Activated CD8-positive, alpha-beta memory T cell treated with anti-CD3 and anti-CD28 coated beads, Interleukin-2, amount 10 ng/mL, durations not matched to agents 7 days and 5 days (primary cell): ENCODE results near the gene TMEM114. TPM values are rescaled to one million over a fixed set of nuclear protein-coding genes. Genes with fewer than 3 reads are reported as not detected.
A peak's percentile ranks its signal among the peaks of the same experiment; 100 is the strongest.

ENCODE experiments used
- ATAC-seq: fragments of 150-1000 bp; cut with Tn5 transposase; one replicate; pipeline ENCODE4 v1.10.0; 2021; ENCODE audit warnings: moderate library complexity
- CTCF ChIA-PET: fragments of 350-600 bp; sonication (Branson Sonifier 250); formaldehyde crosslinking; loops from one replicate; lab custom pipeline; 2021; ENCODE audit warnings: antibody characterized with exemption; lab: Charles Lee
- DNase-seq: peaks from one replicate; pipeline ENCODE4 v3.0.0-alpha.2; 2020
- H3K27ac Mint-ChIP-seq: one replicate; pipeline ENCODE4 v1.8.0; 2021; ENCODE audit warnings: mild to moderate bottlenecking, mixed read lengths
- H3K27me3 Mint-ChIP-seq: one replicate; pipeline ENCODE4 v1.8.0; 2021; ENCODE audit warnings: mixed read lengths
- H3K36me3 Mint-ChIP-seq: one replicate; pipeline ENCODE4 v1.8.0; 2021; ENCODE audit warnings: mild to moderate bottlenecking, mixed read lengths
- H3K4me1 Mint-ChIP-seq: one replicate; pipeline ENCODE4 v1.8.0; 2021; ENCODE audit warnings: mixed read lengths
- H3K4me3 Mint-ChIP-seq: one replicate; pipeline ENCODE4 v1.8.0; 2021; ENCODE audit warnings: mild to moderate bottlenecking, moderate library complexity, mixed read lengths
- H3K9me3 Mint-ChIP-seq: one replicate; pipeline ENCODE4 v1.8.0; 2022; ENCODE audit warnings: low read depth, mixed read lengths
- total RNA-seq, 2 experiments: library from RNA; stranded (reverse); gene quantifications; one replicate each; pipeline ENCODE4 v1.2.3, GENCODE V29; 2021

The TMEM114 gene
- total RNA-seq, 2 experiments from 2014 or later: not detected

DNA sequence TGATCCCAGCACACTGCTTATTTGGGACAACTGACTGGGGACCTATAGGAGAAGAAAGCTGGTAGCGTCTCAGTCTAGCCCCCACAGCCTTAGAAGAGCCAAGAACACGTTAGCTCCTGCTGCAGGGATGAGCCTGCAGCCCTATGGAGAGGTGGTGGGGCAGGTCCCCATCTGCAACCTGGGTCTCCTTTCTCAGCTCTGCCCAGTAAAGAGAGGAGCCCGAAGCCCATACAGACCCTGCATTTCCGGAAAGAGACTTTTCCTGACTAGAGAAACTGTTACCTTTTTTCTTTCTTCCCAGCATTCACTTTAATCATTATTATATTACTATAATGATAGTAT lies 32.0 kb upstream of the TMEM114 start:
- CTCF ChIA-PET: interaction anchor here (0.8 to 1.1 kb wide), 3 partner anchors 53 to 517 kb away, joined by 3 to 4 read pairs (median 3); no protein-coding TSS in a partner anchor
- peak overlapping the region; percentile 97 for H3K4me3 Mint-ChIP-seq
- ATAC-seq: peak; percentile 2
- H3K27ac Mint-ChIP-seq: peak overlapping the region; percentile 91
- no peak for DNase-seq
- no peaks in the 10 kb centered on the region for H3K9me3 Mint-ChIP-seq
- H3K36me3 Mint-ChIP-seq: peaks cover 11% of the 10 kb centered on the region
- peaks cover 11% of the 10 kb centered on the region for H3K27me3 Mint-ChIP-seq
- peaks cover 25% of the 10 kb centered on the region for H3K4me1 Mint-ChIP-seq

DNA sequence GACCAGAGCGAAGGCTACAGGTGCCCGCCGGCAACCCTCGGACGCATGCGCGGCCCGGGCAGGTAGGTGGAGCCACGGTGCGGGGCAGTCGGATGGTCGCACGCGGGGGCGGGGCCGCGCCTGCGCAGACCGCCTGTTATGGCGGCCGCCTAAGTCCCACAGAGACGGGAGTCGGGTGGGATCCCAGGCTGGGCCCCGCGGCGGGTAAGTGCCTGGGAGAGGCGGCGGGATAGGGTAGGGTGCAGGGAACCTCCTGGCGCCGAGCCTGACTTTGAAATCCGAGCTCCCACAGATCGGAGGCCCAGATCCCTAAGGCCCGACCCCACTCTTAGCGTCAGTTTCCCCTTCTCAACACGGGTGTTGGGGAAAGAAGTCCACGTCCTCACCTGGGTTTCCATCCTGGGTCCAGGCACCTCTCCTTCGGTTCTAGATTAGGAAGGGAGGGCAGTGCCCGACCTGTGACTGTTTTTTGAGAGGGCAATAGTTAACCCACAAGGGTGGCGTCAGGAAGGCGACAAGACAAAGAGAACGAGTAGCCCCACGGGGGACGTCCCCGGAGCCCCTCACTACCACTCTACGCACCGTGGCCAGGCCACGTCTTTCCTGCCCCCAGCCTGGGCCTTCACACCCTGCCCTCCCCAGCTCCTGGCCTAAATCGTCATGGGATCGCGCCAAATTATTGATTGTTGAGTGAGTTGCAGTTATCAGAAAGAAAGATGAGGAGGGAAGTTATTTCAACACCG lies 31.4 kb upstream of the TMEM114 start, which contains the start of gene METTL22:
Gene METTL22, plus strand, starts transcription at position 127 of the 743 bp plus-strand sequence. CDS start 3,968 bp downstream, outside the sequence.
- H3K4me1 Mint-ChIP-seq: peaks cover 21% of the 10 kb centered on the region
- peak within 1 kb of the TSS; percentile 97 for H3K4me3 Mint-ChIP-seq
- peak within 1 kb of the TSS; percentile 91 for H3K27ac Mint-ChIP-seq
- H3K27me3 Mint-ChIP-seq: peaks cover 11% of the 10 kb centered on the region
- peaks cover 6% of the 10 kb centered on the region for H3K36me3 Mint-ChIP-seq
- peak; percentile 99 for ATAC-seq
- H3K9me3 Mint-ChIP-seq: no peaks in the 10 kb centered on the region
- CTCF ChIA-PET: interaction anchor here (0.8 to 1.2 kb wide), 4 partner anchors 52 to 517 kb away, joined by 3 to 4 read pairs (median 4); no protein-coding TSS in a partner anchor
- peak; percentile 93 for DNase-seq

DNA sequence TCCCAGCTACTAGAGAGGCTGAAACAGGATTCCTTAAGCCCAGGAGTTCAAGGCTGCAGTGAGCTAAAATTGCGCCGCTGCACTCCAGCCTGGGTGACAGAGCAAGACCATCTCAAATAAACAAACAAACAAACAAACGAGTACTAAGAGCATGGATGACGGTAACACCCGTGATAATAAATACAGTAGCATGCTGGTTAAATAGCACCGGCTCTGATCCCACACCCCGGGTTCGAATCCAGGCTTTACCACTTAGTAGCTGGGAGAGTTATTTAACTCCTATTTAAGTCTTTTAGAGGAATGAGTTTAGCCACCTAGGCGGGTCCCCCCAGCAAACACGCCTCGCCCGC lies 30.9 kb upstream of the TMEM114 start:
- CTCF ChIA-PET: interaction anchor here (1.1 to 1.2 kb wide), 2 partner anchors 259 to 518 kb away, joined by 4 read pairs; no protein-coding TSS in a partner anchor
- DNase-seq: no peak
- Mint-ChIP-seq H3K27me3 (peaks cover 11% of the 10 kb centered on the region), H3K27ac (peak overlapping the region; percentile 91), H3K4me1 (peaks cover 21% of the 10 kb centered on the region), H3K9me3 (no peaks in the 10 kb centered on the region), H3K4me3 (peak overlapping the region; percentile 97), H3K36me3 (peaks cover 6% of the 10 kb centered on the region)
- ATAC-seq: no peak

DNA sequence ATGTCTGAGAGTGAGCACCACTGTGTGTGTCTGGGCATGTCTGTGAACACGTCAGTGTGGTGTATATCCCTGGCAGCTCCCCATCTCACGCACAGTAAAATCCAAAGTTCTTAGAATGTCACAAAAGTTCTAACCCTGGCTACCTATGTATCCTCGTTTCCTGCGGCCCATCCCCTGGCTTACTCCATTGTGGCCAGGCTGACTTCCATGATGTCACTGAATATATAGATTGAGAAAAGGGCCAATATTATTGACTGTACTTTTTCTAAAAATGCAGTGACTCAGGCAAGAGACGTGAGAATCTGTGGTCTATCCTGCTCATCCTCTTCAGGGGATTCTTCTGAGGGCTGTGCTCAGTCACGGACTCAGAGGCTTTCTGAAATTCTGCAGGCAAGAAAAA lies 30.2 kb upstream of the TMEM114 start:
- peak overlapping the region; percentile 97 for H3K4me3 Mint-ChIP-seq
- H3K9me3 Mint-ChIP-seq: no peaks in the 10 kb centered on the region
- DNase-seq (no peak), ATAC-seq (no peak)
- H3K4me1 Mint-ChIP-seq: peaks cover 21% of the 10 kb centered on the region
- peaks cover 1% of the 10 kb centered on the region for H3K36me3 Mint-ChIP-seq
- CTCF ChIA-PET: interaction anchor here (0.6 to 1.2 kb wide), 2 partner anchors 14 to 260 kb away, joined by 4 to 5 read pairs; no protein-coding TSS in a partner anchor
- H3K27me3 Mint-ChIP-seq: peaks cover 14% of the 10 kb centered on the region
- H3K27ac Mint-ChIP-seq: no peak overlapping the region

DNA sequence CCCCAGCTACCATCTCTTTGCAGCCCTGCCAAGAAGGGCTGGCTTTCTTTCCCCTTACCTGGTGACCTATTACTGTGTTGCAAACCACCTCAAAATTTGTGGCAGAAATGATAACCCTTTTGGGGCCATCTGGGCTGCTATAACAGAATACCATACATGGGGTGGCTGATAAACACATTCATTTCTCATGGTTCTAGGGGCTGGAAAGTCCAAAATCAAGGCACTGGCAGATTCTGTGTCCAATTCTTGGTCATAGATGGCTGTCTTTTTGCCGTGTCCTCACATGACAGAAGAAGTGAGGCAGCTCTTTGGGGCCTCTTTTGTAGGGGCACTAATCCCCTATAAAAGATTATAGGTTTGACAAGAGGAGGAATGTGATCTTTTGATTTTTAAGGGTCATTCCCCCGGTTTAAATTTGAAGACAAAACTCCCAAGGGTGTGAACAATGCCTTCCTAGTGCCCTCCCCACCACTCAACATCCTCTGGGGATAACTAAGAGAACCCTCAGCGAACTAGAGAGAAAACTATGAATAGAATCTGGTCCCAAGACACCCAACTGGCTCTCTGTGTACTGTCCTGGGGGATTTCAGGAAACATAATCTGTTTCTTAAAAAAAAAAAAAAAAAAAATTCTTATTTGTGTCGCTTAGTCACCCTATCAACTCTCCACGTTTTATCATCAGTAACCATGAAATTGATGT lies 29.5 kb upstream of the TMEM114 start:
- Mint-ChIP-seq H3K4me1 (peaks cover 18% of the 10 kb centered on the region), H3K27ac (no peak overlapping the region), H3K9me3 (no peaks in the 10 kb centered on the region), H3K27me3 (peaks cover 17% of the 10 kb centered on the region), H3K4me3 (no peak overlapping the region), H3K36me3 (no peaks in the 10 kb centered on the region)
- no peak for DNase-seq
- CTCF ChIA-PET: interaction anchor here (0.6 to 1.6 kb wide), 2 partner anchors 14 to 519 kb away, joined by 4 to 5 read pairs; no protein-coding TSS in a partner anchor
- ATAC-seq: no peak

DNA sequence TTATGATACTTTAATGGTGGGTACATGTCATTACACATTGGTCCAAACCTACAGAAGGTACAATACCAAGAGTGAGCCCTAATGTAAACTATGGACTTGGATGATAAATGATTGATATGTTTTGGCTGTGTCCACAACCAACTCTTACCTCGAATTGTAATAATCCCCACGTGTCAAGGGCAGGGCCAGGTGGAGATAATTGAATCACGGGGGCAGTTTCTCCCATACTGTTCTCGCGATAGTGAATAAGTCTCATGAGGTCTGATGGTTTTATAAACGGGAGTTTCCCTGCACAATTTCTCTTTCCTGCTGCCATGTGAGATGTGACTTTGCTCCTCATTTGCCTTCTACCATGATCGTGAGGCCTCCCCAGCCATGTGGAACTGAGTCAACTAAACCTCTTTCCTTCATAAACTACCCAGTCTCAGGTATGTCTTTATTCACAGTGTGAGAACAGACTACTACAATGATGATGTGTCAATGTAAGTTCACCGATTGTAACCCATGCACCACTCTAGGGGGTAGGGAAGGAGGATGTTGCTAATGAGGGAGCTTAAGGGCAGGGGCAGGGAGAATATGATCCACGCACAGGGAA lies 24.2 kb upstream of the TMEM114 start:
- H3K27ac Mint-ChIP-seq: no peak overlapping the region
- ATAC-seq: no peak
- H3K36me3 Mint-ChIP-seq: no peaks in the 10 kb centered on the region
- peaks cover 36% of the 10 kb centered on the region for H3K27me3 Mint-ChIP-seq
- no peak overlapping the region for H3K4me3 Mint-ChIP-seq
- H3K4me1 Mint-ChIP-seq: no peaks in the 10 kb centered on the region
- CTCF ChIA-PET: no interaction called here
- no peak for DNase-seq
- H3K9me3 Mint-ChIP-seq: no peaks in the 10 kb centered on the region

DNA sequence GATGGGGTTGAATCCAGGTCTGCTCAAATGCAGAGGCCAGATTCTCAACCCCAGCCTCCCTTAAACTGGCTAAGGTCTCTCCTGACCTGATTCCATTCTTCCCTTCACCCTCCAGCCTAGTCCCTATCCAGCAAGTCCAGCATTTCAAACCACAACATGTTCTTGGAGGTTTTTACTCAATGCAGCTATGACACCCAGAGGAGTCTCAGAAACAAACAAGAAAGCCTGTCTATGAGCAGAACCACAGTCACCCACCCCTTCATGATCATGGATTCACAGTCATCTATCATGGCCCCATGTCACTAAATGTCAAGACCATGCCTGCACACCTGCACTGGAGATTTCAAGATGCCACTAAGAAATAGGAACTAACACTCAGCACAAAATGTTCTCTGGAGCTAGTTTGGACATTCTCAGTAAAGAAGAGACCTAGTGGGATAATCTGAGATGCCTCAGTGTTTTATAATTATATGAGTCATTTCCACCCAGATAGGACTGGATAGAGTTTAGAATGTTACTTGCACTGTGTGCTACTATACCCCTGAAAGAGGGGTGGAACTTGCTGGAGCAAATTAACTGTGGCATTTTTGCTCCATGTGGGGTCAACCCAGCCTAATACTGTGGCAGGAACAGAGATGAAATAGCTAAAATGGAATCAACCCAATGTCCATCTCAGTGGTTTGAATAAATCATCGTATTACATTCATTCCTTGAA lies 21.7 kb upstream of the TMEM114 start:
- no peaks in the 10 kb centered on the region for H3K4me1 Mint-ChIP-seq
- H3K36me3 Mint-ChIP-seq: no peaks in the 10 kb centered on the region
- ATAC-seq (no peak), DNase-seq (no peak)
- no peak overlapping the region for H3K4me3 Mint-ChIP-seq
- H3K27ac Mint-ChIP-seq: no peak overlapping the region
- no peaks in the 10 kb centered on the region for H3K9me3 Mint-ChIP-seq
- CTCF ChIA-PET: interaction anchor here (1.0 kb wide), 1 partner anchor 45 kb away, joined by 3 read pairs; no protein-coding TSS in a partner anchor
- peaks cover 27% of the 10 kb centered on the region for H3K27me3 Mint-ChIP-seq

DNA sequence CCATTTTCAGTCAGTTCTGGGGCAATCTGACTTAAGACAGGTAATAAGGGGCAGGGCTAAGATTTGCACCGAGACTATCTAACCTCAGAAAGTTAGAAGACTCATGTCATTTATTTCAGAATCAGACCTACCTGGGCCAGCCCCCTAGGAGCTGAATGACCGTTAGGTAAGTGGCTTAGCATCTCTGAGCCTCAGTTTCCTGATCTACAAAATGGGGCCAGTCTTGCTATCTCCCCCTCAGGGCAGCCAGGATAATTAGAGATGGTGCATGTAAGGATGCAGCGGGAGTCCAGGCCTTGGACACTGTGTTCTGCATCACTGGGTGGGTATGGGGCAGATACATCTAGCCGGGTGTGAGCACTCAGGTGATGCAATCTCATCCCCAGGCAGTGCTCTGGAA lies 20.8 kb upstream of the TMEM114 start:
- no peak overlapping the region for H3K4me3 Mint-ChIP-seq
- H3K4me1 Mint-ChIP-seq: no peaks in the 10 kb centered on the region
- ATAC-seq (no peak), DNase-seq (no peak)
- no peak overlapping the region for H3K27ac Mint-ChIP-seq
- CTCF ChIA-PET: no interaction called here
- H3K36me3 Mint-ChIP-seq: no peaks in the 10 kb centered on the region
- peaks cover 30% of the 10 kb centered on the region for H3K27me3 Mint-ChIP-seq
- H3K9me3 Mint-ChIP-seq: no peaks in the 10 kb centered on the region

DNA sequence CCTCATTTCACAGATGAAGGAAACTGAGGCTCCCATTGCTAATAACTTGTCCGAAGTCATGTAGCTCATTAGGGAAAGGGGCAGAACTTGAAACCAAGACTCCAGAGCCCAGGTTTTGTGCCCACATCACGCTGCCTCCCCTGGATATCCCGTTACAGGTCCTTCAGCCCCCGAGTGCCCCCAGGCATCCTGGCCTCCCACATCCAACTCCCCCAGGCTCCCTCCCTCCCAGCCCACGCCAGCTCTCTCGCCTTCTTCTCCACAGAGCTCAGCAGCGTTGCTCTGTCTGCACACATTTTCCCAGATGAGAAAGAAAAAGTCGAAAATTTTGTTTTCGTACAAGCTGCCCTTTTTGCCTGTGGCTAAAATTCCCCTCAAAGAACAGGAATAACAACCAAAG lies 16.9 kb upstream of the TMEM114 start:
- CTCF ChIA-PET: no interaction called here
- no peaks in the 10 kb centered on the region for H3K9me3 Mint-ChIP-seq

DNA sequence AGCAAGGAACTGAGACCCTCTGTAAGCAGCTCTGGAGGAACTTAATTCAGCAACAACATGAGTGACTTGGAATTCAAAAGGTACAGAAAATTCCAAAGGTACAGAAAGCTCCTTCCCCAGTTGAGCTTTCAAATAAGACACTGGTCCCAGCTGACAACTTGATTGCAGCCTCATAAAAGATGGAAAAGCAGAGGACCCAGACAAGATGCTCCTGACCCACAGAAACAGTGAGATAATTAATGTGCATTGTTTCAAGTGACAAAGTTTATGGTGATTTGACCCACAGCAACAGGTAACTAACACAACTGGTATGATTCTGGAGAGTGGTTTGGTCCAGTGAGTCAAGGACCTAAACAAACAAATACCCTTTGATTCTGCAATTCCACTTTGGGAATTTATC lies 15.2 kb upstream of the TMEM114 start:
- DNase-seq: no peak
- Mint-ChIP-seq H3K4me1 (no peaks in the 10 kb centered on the region), H3K36me3 (no peaks in the 10 kb centered on the region), H3K9me3 (no peaks in the 10 kb centered on the region), H3K27ac (no peak overlapping the region), H3K27me3 (peaks cover 20% of the 10 kb centered on the region), H3K4me3 (no peak overlapping the region)
- ATAC-seq: no peak
- CTCF ChIA-PET: no interaction called here

More for the DNA sequence above, 16.9 kb upstream of the TMEM114 start:
- Mint-ChIP-seq H3K27ac (no peak overlapping the region), H3K4me3 (no peak overlapping the region), H3K4me1 (no peaks in the 10 kb centered on the region), H3K27me3 (peaks cover 25% of the 10 kb centered on the region), H3K36me3 (no peaks in the 10 kb centered on the region)
- no peak for ATAC-seq
- no peak for DNase-seq

DNA sequence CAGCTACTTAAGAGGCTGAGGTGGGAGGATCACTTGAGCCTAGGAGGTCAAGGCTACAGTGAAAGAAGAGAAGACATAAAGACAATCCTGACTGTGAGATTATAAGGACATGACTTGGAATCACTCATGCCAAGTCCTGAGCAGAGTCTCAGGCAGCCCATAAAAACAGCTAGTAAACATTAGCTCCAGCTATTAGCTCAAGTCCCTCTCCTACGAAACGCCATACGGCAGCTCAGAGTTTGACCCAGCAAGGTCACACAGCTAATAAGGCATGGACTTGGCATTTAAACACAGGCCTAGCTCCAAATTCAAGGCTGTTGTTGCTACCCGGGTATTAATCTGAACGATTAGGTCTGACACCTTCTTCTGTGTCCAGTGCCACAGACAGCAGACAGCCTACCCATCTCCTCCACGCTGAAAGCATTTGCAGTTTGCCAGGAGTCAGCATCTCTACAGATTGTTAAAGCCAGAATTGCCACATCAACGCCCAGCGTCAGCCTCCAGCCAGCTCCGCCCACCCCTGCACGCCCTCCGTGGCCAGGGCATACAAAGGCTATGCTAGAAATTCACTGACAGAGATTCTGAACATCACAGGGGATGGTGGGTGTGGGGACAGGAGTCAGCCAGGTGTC lies 9.9 kb upstream of the TMEM114 start:
- H3K4me3 Mint-ChIP-seq: no peak overlapping the region
- CTCF ChIA-PET: no interaction called here
- H3K27me3 Mint-ChIP-seq: peaks cover 6% of the 10 kb centered on the region

DNA sequence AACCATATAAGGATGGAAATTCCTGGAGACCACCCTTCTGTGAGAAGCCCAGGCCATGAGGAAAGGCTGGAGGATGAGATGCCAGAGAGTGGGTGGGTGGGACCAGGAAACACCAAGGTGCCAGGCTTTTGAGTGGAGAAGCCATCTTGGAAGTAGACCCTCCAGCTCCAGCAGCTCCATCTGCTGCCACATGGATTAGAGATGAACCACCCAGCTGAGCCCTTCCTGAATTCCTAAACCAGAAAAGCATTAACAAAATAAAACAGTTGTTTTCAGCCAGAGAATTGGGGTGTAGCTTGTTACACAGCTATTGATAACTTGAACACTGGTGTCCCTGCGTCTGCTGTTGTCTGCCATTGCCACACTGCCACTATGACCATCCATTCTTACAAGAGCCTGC lies 6.3 kb upstream of the TMEM114 start:
- no peak overlapping the region for H3K27ac Mint-ChIP-seq
- no peaks in the 10 kb centered on the region for H3K4me1 Mint-ChIP-seq
- DNase-seq: no peak
- CTCF ChIA-PET: interaction anchor here (0.9 kb wide), 1 partner anchor 9 kb away, joined by 3 read pairs; no protein-coding TSS in a partner anchor
- no peak for ATAC-seq
- no peak overlapping the region for H3K4me3 Mint-ChIP-seq
- H3K27me3 Mint-ChIP-seq: no peaks in the 10 kb centered on the region
- no peaks in the 10 kb centered on the region for H3K9me3 Mint-ChIP-seq
- H3K36me3 Mint-ChIP-seq: no peaks in the 10 kb centered on the region

More for the DNA sequence above, 9.9 kb upstream of the TMEM114 start:
- H3K4me1 Mint-ChIP-seq: no peaks in the 10 kb centered on the region
- DNase-seq (no peak), ATAC-seq (no peak)
- H3K36me3 Mint-ChIP-seq: no peaks in the 10 kb centered on the region
- no peaks in the 10 kb centered on the region for H3K9me3 Mint-ChIP-seq
- H3K27ac Mint-ChIP-seq: no peak overlapping the region
